ENCODE results near the gene S100PBP.

The S100PBP gene

GRCh38 chr1:32830092-32830852 is 12.8 kb downstream of the S100PBP start:
- DNase-seq (ENCODE audit: low spot score), result no peak

- no peak for DNase-seq (ENCODE audit: low spot score)
These were observed 14.4 kb downstream of the S100PBP start for GRCh38 chr1:32831878-32832277.

- DNase-seq (ENCODE audit: low spot score), result no peak
These were observed 31.1 kb downstream of the S100PBP start for GRCh38 chr1:32848354-32849063.

- no peak for DNase-seq (ENCODE audit: low spot score)
These were observed 38.6 kb downstream of the S100PBP start for GRCh38 chr1:32855861-32856617.

- no peak for DNase-seq (ENCODE audit: low spot score)
These were observed 40.7 kb downstream of the S100PBP start for GRCh38 chr1:32858136-32858535.

- DNase-seq (ENCODE audit: low spot score), result no peak
These were observed 41.3 kb downstream of the S100PBP start for GRCh38 chr1:32858791-32859190.

GRCh38 chr1:32859915-32860314 is 42.5 kb downstream of the S100PBP start:
- DNase-seq (ENCODE audit: low spot score), result no peak

- no peak for DNase-seq (ENCODE audit: low spot score)
These were observed 43.1 kb downstream of the S100PBP start for GRCh38 chr1:32860566-32860965.

GRCh38 chr1:32861904-32862695 is 44.6 kb downstream of the S100PBP start:
- no peak for DNase-seq (ENCODE audit: low spot score)

GRCh38 chr1:32863218-32863880 is 45.9 kb downstream of the S100PBP start:
- no peak for DNase-seq (ENCODE audit: low spot score)

GRCh38 chr1:32863881-32864245 is 46.4 kb downstream of the S100PBP start:
- DNase-seq (ENCODE audit: low spot score), result no peak

GRCh38 chr1:32864375-32865019 is 47.0 kb downstream of the S100PBP start:
- no peak for DNase-seq (ENCODE audit: low spot score)

- no peak for DNase-seq (ENCODE audit: low spot score)
These were observed 48.4 kb downstream of the S100PBP start for GRCh38 chr1:32865639-32866405.

- no peak for DNase-seq (ENCODE audit: low spot score)
These were observed 49.7 kb downstream of the S100PBP start for GRCh38 chr1:32867151-32867550.

GRCh38 chr1:32867671-32868070 is 50.2 kb downstream of the S100PBP start:
- no peak for DNase-seq (ENCODE audit: low spot score)

- no peak for DNase-seq (ENCODE audit: low spot score)
These were observed 50.6 kb downstream of the S100PBP start for GRCh38 chr1:32868085-32868484.

GRCh38 chr1:32868806-32869455 is 51.5 kb downstream of the S100PBP start:
- DNase-seq (ENCODE audit: low spot score), result no peak

GRCh38 chr1:32869923-32870614 is 52.6 kb downstream of the S100PBP start:
- DNase-seq (ENCODE audit: low spot score), result no peak
